Measurements from ENCODE around the gene SLC22A3.

DNA sequence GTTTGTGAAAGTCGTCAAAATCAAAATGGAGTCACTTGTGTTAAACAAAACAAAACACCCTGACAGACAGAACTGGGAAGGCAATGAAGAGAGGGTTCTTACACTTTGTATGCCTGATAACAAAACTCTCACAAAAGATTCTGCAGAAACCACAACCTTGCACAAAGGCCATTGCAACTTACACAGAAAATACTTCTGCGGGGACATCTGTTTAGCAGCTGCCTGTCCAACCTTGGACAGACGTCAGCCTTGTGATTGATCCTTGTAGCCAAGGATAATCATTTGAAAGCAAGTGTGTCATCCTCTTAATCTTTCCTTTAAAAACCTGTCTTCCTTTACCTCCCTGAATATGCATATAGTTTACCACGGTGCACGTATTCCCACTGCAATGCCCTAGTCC is 17.0 kb upstream of the SLC22A3 start:
- no peak for TF ChIP-seq CTCF (IDR thresholded peaks at IDR 0.05)
- TF ChIP-seq EZH2 (IDR thresholded peaks at IDR 0.05; ENCODE audit: borderline replicate concordance, insufficient read depth, low read depth, low read length, poor library complexity, severe bottlenecking), result no peak
